Measurements from ENCODE around the gene ASIC4. TPM values are rescaled to one million over a fixed set of nuclear protein-coding genes. Genes with fewer than 3 reads are reported as not detected.

ASIC4 gene
- polyA plus RNA-seq, 1 experiment, result not detected

DNA sequence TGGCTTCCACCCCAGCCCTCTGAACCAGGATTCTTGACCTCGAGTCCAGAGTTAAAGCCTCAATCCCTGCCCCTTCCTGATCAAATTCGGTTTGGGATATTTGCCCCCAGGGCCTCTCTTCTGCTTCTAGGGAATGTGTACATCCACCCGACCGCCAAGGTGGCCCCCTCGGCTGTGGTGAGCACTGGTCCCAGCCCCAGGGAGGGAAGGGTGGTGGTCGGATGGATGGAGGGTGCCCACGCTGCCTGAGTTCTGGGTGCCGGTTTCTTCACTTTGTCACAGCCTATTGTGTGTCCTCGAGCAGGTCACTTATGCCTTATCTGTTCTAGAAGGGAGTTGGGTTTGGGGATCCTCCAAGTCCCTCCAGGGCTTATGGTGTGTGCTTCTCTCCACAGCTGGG lies 8.7 kb upstream of the ASIC4 start:
- ChIA-PET CTCF (interaction anchor here (1.3 to 1.6 kb wide), 2 partner anchors 10 to 46 kb away, joined by 3 to 7 read pairs; a partner anchor contains a TSS), POLR2A (no interaction called here)
- H3K27me3 ChIP-seq (ENCODE audit: control insufficient read depth, insufficient read depth, low read length), result peaks cover 4% of the 10 kb centered on the region
- no peak overlapping the region for H3K4me3 ChIP-seq (ENCODE audit: low read depth, low read length)
- TF ChIP-seq CTCF (IDR thresholded peaks at IDR 0.05; ENCODE audit: low read depth, low read length), result no peak
- DNase-seq (ENCODE audit: low read depth, low spot score), result no peak
- no peak overlapping the region for H3K27ac ChIP-seq (ENCODE audit: low read depth, low read length)
- no peaks in the 10 kb centered on the region; the same call in 1 of the 2 replicates for H3K9me3 ChIP-seq (ENCODE audit: control insufficient read depth, insufficient read depth, low read length)

DNA sequence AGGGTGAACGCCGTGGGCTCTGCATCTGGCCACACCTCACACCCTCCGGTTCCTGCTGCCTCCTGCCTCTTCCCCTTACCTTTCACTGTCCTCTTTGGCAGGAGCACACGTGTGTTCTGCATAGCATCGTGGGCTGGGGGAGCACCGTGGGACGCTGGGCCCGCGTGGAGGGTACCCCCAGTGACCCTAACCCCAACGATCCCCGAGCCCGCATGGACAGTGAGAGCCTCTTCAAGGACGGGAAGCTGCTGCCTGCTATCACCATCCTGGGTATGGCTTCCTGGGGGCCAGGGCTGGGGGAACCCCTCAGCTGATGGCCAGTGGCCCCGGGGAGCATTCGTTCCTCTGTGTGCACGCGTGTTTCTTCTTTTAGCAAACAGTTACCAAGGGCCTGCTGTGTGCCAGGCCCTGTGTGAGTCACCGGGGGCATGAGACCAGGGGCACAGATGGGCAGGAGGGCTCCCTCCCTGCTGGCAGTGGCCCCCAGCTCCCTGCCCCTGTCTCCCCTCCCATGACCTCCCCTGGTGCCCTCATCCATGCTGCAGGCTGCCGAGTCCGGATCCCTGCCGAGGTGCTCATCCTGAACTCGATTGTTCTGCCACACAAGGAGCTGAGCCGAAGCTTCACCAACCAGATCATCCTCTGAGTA lies 8.0 kb upstream of the ASIC4 start:
- H3K27ac ChIP-seq (ENCODE audit: low read depth, low read length), result no peak overlapping the region
- no peak for DNase-seq (ENCODE audit: low read depth, low spot score)
- peaks cover 5% of the 10 kb centered on the region for H3K9me3 ChIP-seq (ENCODE audit: control insufficient read depth, insufficient read depth, low read length)
- no peak for TF ChIP-seq CTCF (IDR thresholded peaks at IDR 0.05; ENCODE audit: low read depth, low read length)
- no peak overlapping the region for H3K4me3 ChIP-seq (ENCODE audit: low read depth, low read length)
- peaks cover 11% of the 10 kb centered on the region for H3K27me3 ChIP-seq (ENCODE audit: control insufficient read depth, insufficient read depth, low read length)
- ChIA-PET CTCF (interaction anchor here (1.6 to 4.5 kb wide), 2 partner anchors 11 to 16 kb away, joined by 7 to 97 read pairs; a partner anchor contains a TSS), POLR2A (no interaction called here)

DNA sequence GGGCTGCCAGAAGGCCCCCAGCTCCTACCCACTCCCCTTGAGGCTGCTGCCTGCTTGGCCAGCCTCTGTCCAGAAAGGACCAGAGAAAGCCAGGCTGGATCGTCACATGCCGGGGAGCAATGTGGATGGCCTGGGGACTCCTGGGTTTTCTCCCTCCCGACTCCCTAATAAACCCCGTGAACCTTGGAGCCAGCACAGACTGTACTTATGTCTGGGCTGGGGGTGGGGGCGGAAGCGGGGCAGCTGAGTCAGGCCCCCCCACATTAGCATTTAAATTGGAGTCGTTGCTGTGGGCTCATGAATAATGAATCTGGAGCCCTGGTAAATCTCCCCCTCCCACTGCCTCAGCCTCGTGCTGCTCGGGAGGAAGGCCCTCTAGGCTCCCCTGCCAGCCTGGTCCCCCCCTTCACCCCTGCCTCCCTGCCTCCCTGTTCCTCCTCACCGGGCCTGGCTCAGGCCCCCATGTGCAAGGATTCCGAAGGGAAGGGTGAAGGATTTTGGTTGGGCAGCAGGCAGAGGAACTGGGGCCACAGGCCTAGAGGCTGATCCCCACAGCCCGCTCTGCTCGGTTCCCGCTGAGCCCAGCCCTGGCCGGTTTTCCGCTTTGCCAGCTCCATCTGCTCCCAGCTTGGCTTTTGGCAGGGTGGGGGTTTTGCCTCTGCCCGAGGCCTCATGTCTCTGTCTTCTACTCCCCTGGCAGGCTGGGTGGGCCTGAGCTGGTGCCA lies 7.3 kb upstream of the ASIC4 start:
- Histone ChIP-seq H3K27ac (ENCODE audit: low read depth, low read length) (no peak overlapping the region), H3K9me3 (ENCODE audit: control insufficient read depth, insufficient read depth, low read length) (peaks cover 8% of the 10 kb centered on the region), H3K4me3 (ENCODE audit: low read depth, low read length) (no peak overlapping the region), H3K27me3 (ENCODE audit: control insufficient read depth, insufficient read depth, low read length) (peaks cover 16% of the 10 kb centered on the region)
- DNase-seq (ENCODE audit: low read depth, low spot score), result no peak
- TF ChIP-seq CTCF (IDR thresholded peaks at IDR 0.05; ENCODE audit: low read depth, low read length), result no peak
- POLR2A ChIA-PET, result interaction anchor here (0.5 to 1.3 kb wide), 2 partner anchors 12 to 108 kb away, joined by 3 read pairs; no protein-coding TSS in a partner anchor
- CTCF ChIA-PET, result interaction anchor here (1.6 to 4.5 kb wide), 2 partner anchors 12 to 15 kb away, joined by 7 to 97 read pairs; a partner anchor contains a TSS

DNA sequence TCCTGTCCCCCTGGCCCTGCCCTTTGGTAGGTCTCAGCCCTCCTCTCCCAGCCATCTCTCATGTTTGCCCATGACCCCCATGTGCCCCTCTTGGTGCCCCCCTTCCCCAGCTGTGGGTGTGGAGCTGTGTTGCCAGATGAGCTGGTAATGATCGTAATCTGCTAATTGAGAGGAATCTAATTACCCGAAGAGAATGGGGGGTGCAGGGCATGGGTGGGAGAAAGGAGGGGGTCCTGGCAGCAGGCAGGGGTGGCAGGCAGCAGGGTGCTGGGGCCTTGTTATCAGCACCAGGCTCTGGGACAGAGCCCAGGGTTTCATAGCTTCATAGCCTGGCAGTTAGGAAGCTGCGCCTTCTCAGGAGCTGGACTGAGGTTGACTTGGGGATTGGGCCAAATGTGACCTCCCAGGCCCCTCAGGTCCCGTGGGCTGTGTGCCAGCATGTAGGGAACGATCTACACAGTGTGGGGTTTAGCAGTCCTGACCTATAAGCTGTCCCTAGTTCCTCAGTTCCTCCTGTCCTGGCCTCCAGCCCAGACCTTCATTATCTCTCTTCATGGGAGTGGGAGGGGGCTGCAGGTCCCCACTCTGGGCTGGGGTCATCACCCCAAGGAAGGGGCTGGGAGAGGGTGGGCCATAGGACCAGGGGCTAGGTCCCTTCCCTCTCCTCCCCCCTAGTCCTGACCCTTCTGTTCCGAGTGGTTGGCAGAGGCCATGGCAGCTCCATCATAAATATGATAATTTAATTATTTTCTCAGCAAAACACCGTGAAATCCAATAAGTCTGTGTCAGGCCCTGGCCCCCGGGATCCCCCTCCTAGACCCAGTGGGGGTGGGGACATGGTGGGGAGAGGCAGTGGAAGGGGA lies 6.5 kb upstream of the ASIC4 start:
- H3K4me3 ChIP-seq (ENCODE audit: low read depth, low read length), result no peak overlapping the region
- H3K9me3 ChIP-seq (ENCODE audit: control insufficient read depth, insufficient read depth, low read length), result peaks cover 8% of the 10 kb centered on the region
- no peak for TF ChIP-seq CTCF (IDR thresholded peaks at IDR 0.05; ENCODE audit: low read depth, low read length)
- ChIA-PET CTCF (interaction anchor here (0.6 to 4.5 kb wide), 5 partner anchors 14 to 105 kb away, joined by 3 to 97 read pairs (median 4); no protein-coding TSS in a partner anchor), POLR2A (interaction anchor here (0.5 to 1.3 kb wide), 6 partner anchors 9 to 124 kb away, joined by 3 to 5 read pairs (median 4); partner anchors contain the start of genes DNPEP and GMPPA)
- H3K27me3 ChIP-seq (ENCODE audit: control insufficient read depth, insufficient read depth, low read length), result peaks cover 25% of the 10 kb centered on the region
- no peak for DNase-seq (ENCODE audit: low read depth, low spot score)
- H3K27ac ChIP-seq (ENCODE audit: low read depth, low read length), result no peak overlapping the region

Measured in AG04450 (cell line).